T-helper 2 cell (primary cell): ENCODE results near the gene PDE4D.

Experiments used
- DNase-seq, 5 experiments: peaks; one replicate each; pipeline versions ENCODE4 v3.0.0 to v3.0.0-alpha.2; 2012 to 2022

The PDE4D gene

DNA sequence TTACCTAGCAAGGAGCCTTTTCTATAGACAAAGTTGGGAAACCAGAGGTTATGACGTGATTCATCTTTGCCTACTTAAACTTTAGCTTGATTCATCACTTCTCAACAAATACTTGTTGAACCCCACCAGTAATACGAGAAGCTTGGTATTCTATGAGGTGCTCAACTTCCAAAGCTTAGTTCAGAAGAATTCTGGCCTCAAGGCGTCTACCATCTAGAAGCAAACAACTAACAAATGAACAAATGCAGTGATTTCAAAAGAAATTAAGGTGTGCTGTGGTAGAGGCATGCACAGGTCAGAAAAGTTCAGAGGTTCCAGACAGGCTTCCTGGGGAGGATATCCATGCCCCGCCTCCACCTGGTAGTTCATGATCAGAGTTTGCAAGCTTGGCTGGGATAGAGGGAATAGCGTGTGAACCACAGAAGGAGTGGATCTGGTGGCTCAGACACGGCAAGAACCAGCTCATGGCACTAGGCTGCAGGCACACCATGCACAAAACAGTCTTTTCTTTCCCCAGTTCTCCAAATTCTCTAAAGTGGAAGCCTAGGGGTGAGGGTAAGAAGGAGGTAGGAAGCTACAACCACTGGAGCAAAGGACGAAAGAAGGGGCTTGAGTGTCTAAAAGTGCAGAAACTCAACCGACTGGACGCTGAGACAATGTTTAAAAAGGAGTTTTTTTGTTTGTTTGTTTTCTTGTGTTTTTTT is 837.6 kb downstream of the PDE4D start:
- no peak for DNase-seq

DNA sequence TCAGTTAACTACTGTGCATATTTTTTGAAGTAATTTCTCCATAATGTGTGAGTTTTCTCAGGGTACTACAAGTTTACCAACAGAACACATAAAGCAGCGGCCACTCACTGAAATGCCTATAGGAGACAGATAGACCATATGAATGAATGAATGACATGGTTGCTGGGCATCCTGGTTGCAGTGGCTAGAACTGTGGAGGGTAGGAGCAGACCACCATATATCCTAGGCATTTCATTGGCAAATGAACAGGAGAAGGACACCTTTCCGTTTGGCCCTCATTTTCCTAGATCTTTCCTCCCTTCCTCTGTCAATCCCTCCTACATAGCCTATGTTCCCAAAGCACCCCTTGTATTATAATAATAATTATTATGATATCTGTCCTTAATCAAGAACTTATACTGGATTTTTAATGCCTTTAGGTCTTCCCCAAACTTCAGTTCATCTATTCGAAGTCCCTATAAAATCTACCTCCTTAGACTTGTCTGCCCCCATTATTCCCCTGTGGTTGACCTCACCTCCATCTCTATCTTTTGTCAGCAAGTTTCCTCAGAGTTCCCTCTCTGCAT is 838.5 kb downstream of the PDE4D start:
- no peak for DNase-seq

DNA sequence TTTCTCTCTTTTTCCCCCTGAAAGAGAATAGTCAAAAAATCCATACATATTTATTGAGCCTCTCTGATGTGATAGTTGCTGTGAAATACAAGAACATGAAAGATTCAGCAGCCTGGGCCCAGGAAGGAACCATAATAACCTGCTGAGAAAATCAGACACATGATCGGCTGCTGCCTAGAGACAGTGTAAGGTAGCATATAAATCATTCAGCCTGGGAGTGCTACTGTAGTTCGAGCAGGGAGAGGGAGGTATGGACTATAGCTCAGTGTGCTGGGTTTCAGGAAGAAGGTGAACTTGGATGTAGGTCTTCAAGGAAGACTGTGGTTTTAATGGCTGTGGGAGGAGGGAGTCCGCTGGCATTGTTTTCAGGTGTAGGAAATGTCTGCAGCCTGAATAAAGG is 841.6 kb downstream of the PDE4D start:
- no peak for DNase-seq

GRCh38 chr5:59049095-59049494 is 844.4 kb downstream of the PDE4D start:
- no peak for DNase-seq

- no peak for DNase-seq
These were observed 851.1 kb downstream of the PDE4D start for GRCh38 chr5:59042201-59043055.

GRCh38 chr5:59041355-59041754 is 852.2 kb downstream of the PDE4D start:
- DNase-seq, result no peak

DNA sequence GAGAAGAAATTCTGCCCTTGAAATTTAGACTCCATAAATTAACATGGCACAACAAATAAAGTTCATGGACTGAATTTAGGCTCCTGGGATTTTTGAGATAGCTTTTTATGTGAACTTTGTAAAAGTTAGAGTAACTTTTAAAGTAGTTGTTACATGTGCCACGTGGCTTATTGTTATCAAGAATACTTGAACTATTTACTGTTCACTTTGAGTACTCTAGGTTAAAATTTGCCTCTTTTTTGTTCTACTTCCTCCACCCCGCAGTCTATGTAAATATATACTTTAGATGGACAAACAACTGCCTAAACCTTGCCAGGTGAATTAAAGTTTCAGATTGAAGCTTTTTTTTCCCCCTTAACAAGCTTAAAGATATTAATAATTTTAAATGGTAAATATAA is 852.7 kb downstream of the PDE4D start:
- DNase-seq, result no peak

DNA sequence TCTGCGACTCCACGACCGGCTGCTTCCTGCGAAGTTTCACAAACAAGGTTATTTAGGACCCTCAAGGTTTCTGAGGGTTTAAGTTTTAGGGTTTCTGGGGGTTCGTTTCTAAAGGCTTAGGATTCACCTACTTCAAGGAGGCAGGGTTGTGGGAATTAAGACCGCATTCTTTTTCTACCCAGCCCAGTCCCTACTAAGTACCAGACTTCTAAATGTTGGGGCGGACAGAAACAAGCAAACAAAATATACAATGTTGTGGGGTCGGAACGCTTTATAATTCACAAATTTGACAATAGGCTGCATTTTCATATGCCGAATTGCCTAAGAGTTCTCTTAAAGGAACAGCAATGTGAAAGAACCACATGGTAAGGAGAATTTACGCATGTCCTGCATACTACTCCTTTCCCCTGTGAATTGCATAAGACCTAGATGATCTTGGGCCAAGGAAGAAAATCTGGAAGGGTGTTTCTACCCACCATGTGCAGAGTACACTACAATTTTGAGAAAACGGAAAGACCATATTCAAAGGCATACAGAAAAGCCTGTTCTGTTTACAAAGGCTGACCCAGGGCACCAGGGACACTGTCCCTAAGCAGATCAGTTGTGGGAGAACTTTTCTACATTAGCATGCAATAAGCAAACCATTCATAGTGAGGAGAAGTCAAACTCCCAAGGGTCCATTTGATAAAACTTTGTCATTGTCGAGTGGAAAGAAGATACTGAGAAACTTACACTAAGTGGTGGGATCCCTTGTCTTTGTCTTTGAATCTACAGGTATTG is 853.3 kb downstream of the PDE4D start:
- no peak for DNase-seq

DNA sequence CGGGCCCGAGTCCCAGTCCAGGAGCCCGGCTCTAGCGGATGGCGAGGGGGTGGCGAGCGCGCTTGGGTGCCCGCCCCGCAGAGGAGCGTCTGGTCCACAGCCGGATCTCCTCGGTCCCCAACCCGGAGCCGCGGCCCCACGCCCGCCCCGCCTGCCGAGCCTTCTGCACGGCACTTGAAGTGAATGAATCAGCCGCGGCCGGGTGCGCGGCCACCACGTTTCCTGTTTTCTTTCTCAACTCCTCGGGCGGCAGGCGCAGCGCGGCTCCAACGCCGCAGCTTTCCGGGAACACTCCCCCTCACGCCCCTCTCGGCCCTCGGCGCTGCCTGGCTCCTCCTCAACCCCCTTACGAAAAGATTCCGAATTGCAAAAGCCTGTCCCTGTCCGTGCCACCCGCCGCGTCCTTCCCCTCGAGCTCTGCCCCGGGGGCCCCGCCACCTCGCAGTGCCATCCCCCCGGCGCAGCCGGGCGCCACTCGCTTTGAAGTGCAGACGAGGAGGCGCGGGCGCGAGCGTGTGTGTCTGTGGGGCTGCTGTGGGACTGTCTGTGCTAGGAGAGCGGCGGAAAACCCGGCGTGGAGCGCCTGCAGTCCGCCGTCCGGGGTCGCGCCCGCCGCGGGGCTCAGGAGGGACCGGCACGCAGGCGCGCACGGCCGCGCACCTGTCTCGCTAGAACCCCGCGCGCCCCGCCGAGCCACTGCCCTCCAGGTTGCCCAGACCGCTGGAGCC is 854.1 kb downstream of the PDE4D start:
- DNase-seq, result peak; percentile 56 to 95 (median 79)

- no peak for DNase-seq
These were observed 854.7 kb downstream of the PDE4D start for GRCh38 chr5:59038798-59039295.

DNA sequence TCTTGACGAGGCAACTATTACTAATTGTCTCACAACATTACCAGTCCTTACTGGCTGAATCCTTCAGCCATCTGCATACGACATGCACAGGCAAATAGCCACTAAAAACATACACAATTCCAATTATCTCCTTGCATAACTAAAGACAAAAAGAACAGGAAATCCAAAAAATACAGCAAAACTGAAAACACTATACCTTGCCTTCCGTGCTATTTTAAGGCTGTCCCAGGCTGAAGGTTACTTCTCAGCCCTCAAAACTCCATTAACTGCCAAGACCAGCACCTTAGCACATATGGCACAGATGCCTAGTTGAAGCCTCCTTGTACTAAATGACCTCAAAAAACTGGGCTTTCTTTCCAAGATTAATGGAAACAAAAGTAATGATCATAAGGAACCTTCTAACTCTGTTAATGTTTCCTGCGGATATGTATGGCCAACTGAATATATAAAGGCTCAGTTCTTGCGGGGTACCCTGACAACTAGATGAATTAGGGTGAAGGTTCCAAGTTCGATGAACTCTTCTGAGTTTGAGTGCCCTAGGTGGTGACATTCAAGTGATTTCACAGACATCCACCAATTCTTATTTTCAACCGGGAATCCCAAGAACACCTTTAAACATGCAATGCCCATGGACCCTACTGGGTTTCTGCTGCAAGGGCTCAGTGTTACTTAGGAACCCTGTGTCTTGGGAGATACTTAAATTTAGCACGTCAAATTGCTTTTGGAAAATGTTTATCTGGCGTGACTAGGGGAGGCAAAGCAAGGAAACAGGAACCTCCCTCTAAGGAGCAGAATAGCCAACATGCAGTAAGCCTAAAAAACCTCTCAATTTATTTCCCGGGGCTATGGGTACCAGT is 855.4 kb downstream of the PDE4D start:
- peak in 1 of 5 experiments; percentile 46 for DNase-seq

GRCh38 chr5:59037453-59037852 is 856.1 kb downstream of the PDE4D start:
- DNase-seq, result no peak

DNA sequence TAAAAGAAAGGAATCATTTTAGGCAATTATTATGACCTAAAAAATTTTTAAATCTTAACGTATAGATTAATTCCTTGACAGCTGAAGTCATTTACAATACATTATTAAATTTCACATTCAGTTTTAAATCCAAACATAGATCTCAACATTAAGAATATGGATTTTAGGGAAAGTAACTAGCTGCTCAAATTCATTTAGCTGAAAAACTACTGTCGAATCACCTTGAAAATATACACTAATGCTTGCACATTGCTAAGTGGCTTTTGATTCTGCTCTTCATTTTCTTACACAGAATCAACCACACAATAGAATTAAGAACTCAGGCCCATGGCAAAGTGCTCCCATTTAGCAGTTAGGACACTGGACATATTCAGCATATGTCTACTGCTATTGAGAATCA is 856.5 kb downstream of the PDE4D start:
- DNase-seq, result peak in 1 of 5 experiments; percentile 18

GRCh38 chr5:59036274-59036961 is 857.1 kb downstream of the PDE4D start:
- DNase-seq, result peak in 2 of 5 experiments; percentile 50 to 83

- DNase-seq, result no peak
These were observed 857.8 kb downstream of the PDE4D start for GRCh38 chr5:59035681-59036080.

DNA sequence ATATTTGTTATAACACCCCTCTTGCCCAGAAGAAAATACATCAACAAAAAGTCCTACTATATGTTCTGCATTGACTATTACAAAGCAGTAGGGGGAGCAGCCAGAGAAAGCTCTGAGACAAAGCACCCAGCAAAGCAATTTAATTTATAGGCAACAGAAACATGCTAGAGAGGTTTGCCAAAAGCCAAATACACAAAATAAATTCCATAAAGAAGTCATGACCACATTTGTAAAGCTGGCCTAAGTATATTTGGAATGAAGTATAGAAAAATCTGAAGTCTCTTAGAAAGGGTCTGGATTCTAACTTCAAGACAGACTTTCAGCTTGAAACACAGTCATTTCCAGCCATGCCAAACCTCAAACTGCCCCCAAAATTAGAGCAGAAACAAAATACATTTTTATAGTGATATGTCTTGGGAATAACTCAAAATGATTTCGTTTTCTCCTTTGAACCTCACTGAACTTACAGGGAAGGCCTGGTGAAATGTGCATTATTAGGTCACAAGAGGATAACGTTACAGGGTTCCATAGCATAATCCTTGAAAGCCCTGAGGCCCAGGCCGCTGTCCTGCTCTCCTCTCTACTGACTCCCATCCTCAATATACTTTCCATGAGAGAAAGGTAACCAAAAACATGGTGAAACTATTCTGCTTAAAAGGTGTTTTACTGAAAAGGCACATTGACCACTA is 858.9 kb downstream of the PDE4D start:
- DNase-seq, result peak in 2 of 5 experiments; percentile 27 to 73

DNA sequence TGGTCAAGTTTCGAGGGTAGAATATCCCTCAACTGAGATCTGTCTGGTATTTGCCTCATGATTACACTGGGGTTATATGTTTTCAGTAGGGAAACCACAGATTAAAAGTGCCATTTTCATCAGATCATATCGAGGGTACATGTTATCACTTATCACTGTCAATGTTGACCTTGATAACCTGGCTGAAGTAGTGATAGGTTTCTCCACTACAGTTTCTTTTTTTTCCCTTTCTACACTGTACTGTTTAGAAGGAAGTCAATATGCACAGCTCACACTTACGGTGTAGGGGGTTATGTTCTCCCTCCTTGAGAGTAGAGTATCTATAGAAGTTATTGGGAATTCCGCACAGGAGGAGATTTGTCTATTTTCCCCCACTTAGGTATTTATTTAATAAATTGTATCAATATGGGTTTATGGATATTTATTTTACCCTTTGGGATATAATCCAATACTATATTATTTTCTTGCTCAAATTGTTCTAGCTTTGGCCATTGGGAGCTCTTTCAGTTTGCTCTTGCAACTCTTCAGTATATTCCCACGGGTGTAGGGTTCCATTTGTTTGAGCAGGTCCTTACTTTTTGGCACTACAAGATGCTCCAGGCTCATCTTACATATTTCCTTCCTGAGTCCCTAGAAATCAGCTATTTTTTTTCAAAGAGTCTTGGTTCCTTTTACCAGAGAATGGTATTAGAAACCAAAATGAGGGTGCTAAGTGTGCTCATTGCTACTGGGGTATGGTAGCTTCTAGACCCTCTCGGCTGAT is 866.2 kb downstream of the PDE4D start:
- DNase-seq, result no peak

GRCh38 chr5:59025734-59026133 is 867.8 kb downstream of the PDE4D start:
- DNase-seq, result no peak
